Daoy (cell line): ENCODE measurements around the gene ZNF576. TPM values are rescaled to one million over a fixed set of nuclear protein-coding genes. Genes with fewer than 3 reads are reported as not detected.

Source experiments
- total RNA-seq: library from RNA; depleted of rRNA; stranded (reverse); fragments of >200 nt; shearing (Covaris generic); gene quantifications from 2 replicates; pipeline ENCODE4 v1.2.3, GENCODE V29; 2014; rRNA removed

ZNF576 gene
- total RNA-seq, 1 experiment from 2014 or later = 13.8 TPM

Other genes starting within 250 kb of the ZNF576 start
- not detected in 2 replicates for gene CD177, start 242.9 kb upstream of the ZNF576 start, total RNA-seq
- gene TEX101, start 181.7 kb upstream of the ZNF576 start, total RNA-seq = not detected in 2 replicates
- 0.74 TPM in 1 of 2 replicates, not detected in the other for gene LYPD3, start 131.0 kb upstream of the ZNF576 start, total RNA-seq
- gene PHLDB3, start 91.8 kb upstream of the ZNF576 start, total RNA-seq = 7.8 and 17.6 TPM in 2 replicates
- 17.9 and 29.7 TPM in 2 replicates for gene ETHE1, start 69.4 kb upstream of the ZNF576 start, total RNA-seq
- not detected in 2 replicates for gene ZNF575, start 63.4 kb upstream of the ZNF576 start, total RNA-seq
- 40.1 and 42.7 TPM in 2 replicates for gene XRCC1, start 21.1 kb upstream of the ZNF576 start, total RNA-seq
- gene PINLYP, start 20.8 kb upstream of the ZNF576 start, total RNA-seq = 0.11 and 0.12 TPM in 2 replicates
- 15.8 and 20.4 TPM in 2 replicates for gene IRGQ, start 461 bp upstream of the ZNF576 start, total RNA-seq
- not detected in 2 replicates for gene SRRM5, start 15.5 kb downstream of the ZNF576 start, total RNA-seq
- 40.5 and 41.9 TPM in 2 replicates for gene ZNF428, start 23.0 kb downstream of the ZNF576 start, total RNA-seq
- 4.8 and 9.9 TPM in 2 replicates for gene CADM4, start 43.3 kb downstream of the ZNF576 start, total RNA-seq
- 159 and 206 TPM in 2 replicates for gene PLAUR, start 73.6 kb downstream of the ZNF576 start, total RNA-seq
- not detected in 2 replicates for gene IRGC, start 119.5 kb downstream of the ZNF576 start, total RNA-seq
- gene SMG9, start 158.4 kb downstream of the ZNF576 start, total RNA-seq = 14.1 and 20.3 TPM in 2 replicates
- gene KCNN4, start 184.4 kb downstream of the ZNF576 start, total RNA-seq = 6.0 and 9.8 TPM in 2 replicates
- gene LYPD5, start 205.9 kb downstream of the ZNF576 start, total RNA-seq = 0.89 and 2.9 TPM in 2 replicates
- 5.8 and 17.6 TPM in 2 replicates for gene ZNF283, start 230.7 kb downstream of the ZNF576 start, total RNA-seq